NCI-H2081 treated with DMSO at 0.1 percent for 48 hours (cell line): Measurements from ENCODE around the gene SLC2A2.
"Not testable (repeated sequence)": the region's sequence is repeated elsewhere in the genome, so short reads cannot be mapped to it uniquely, and the experiment has no call there.

Experiments
- DNase-seq: peaks from one replicate; lab custom pipeline; 2025; lab: John Stamatoyannopoulos, UW

SLC2A2 gene

GRCh38 chr3:170988378-170988777 lies 38.1 kb downstream of the SLC2A2 start:
- no peak for DNase-seq

GRCh38 chr3:170985304-170985703 lies 41.2 kb downstream of the SLC2A2 start:
- DNase-seq: no peak

GRCh38 chr3:170982733-170983132 lies 43.8 kb downstream of the SLC2A2 start:
- DNase-seq: no peak

GRCh38 chr3:170980399-170980798 lies 46.1 kb downstream of the SLC2A2 start:
- DNase-seq: no peak

- DNase-seq: no peak
Observed at GRCh38 chr3:170977949-170978745, 48.4 kb downstream of the SLC2A2 start.

GRCh38 chr3:170976190-170976519 lies 50.4 kb downstream of the SLC2A2 start:
- no peak for DNase-seq

- DNase-seq: no peak
Observed at GRCh38 chr3:170975283-170976189, 51.0 kb downstream of the SLC2A2 start.

- DNase-seq: no peak
Observed at GRCh38 chr3:170974872-170975271, 51.6 kb downstream of the SLC2A2 start.

GRCh38 chr3:170972917-170973316 lies 53.6 kb downstream of the SLC2A2 start:
- not testable (repeated sequence) for DNase-seq

- DNase-seq: no peak
Observed at GRCh38 chr3:170967126-170967525, 59.4 kb downstream of the SLC2A2 start.

- DNase-seq: no peak
Observed at GRCh38 chr3:170966495-170966894, 60.0 kb downstream of the SLC2A2 start.

GRCh38 chr3:170962411-170962810 lies 64.1 kb downstream of the SLC2A2 start:
- no peak for DNase-seq

GRCh38 chr3:170961616-170962400 lies 64.7 kb downstream of the SLC2A2 start:
- no peak for DNase-seq

GRCh38 chr3:170959457-170959856 lies 67.1 kb downstream of the SLC2A2 start:
- no peak for DNase-seq

GRCh38 chr3:170956647-170957046 lies 69.9 kb downstream of the SLC2A2 start:
- no peak for DNase-seq

- DNase-seq: no peak
Observed at GRCh38 chr3:170953736-170954135, 72.8 kb downstream of the SLC2A2 start.

GRCh38 chr3:170953229-170953628 lies 73.3 kb downstream of the SLC2A2 start:
- DNase-seq: no peak

GRCh38 chr3:170949211-170949610 lies 77.3 kb downstream of the SLC2A2 start:
- no peak for DNase-seq

GRCh38 chr3:170947018-170947769 lies 79.3 kb downstream of the SLC2A2 start:
- DNase-seq: no peak
